PC-3 (cell line): Measurements from ENCODE around the gene COP1.
"Not testable (repeated sequence)": the region's sequence is repeated elsewhere in the genome, so short reads cannot be mapped to it uniquely, and the experiment has no call there.

ENCODE experiments used
- CTCF ChIP-seq: fragments of 300-600 bp; sonication (generic); conservative IDR thresholded peaks from 2 replicates; pipeline ENCODE4 v1.5.1; 2017; ENCODE audit warnings: antibody characterized with exemption, low read depth, mild to moderate bottlenecking, low read length
- EZH2 ChIP-seq: fragments of 300-600 bp; sonication (generic); IDR thresholded peaks from one replicate; pipeline ENCODE4 v1.6.1; 2017; ENCODE audit warnings: antibody characterized with exemption, mild to moderate bottlenecking, low read length; ENCODE audit not compliant: unreplicated experiment
- EZH2phosphoT487 ChIP-seq: fragments of 300-600 bp; sonication (generic); IDR thresholded peaks from 2 replicates; pipeline ENCODE4 v1.6.1; 2018; ENCODE audit warnings: mild to moderate bottlenecking, antibody characterized with exemption, low read length, borderline replicate concordance

DNA sequence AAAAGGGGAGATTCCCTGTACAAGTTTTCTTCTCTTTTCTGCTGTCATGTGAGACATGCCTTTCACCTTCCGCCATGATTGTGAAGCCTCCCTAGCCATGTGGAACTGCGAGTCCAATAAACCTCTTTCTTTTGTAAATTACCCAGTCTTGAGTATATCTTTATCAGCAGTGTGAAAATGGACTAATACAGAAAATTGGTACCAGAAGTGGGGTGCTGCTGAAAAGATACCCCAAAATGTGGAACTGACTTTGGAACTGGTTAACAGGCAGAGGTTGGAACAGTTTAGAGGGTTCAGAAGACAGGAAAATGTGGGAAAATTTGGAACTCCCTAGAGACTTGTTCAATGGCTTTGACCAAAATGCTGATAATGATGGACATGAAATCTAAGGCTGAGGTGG is 223.7 kb downstream of the COP1 start:
- TF ChIP-seq CTCF, EZH2phosphoT487, EZH2: not testable (repeated sequence)
